Activated CD4-positive, alpha-beta memory T cell treated with anti-CD3 and anti-CD28 coated beads for 36 hours (primary cell): ENCODE results near the gene UNC93B1. TPM values are rescaled to one million over a fixed set of nuclear protein-coding genes. Genes with fewer than 3 reads are reported as not detected.
A peak's percentile ranks its signal among the peaks of the same experiment; 100 is the strongest.

ENCODE experiments used
- CTCF ChIA-PET: fragments of 350-600 bp; sonication (Branson Sonifier 250); formaldehyde crosslinking; loops from one replicate; lab custom pipeline; 2021; ENCODE audit warnings: antibody characterized with exemption, inconsistent platforms; lab: Charles Lee
- POLR2A ChIA-PET: fragments of 350-600 bp; sonication (Branson Sonifier 250); formaldehyde crosslinking; loops from one replicate; lab custom pipeline; 2021; ENCODE audit warnings: antibody characterized with exemption; lab: Charles Lee
- DNase-seq: peaks from one replicate; pipeline ENCODE4 v3.0.0-alpha.2; 2020
- H3K27ac Mint-ChIP-seq: one replicate; pipeline ENCODE4 v1.8.0; 2021; ENCODE audit warnings: mixed read lengths
- H3K27me3 Mint-ChIP-seq: one replicate; pipeline ENCODE4 v1.8.0; 2021; ENCODE audit warnings: mixed read lengths
- H3K36me3 Mint-ChIP-seq: one replicate; pipeline ENCODE4 v1.8.0; 2021; ENCODE audit warnings: mixed read lengths
- H3K4me1 Mint-ChIP-seq: one replicate; pipeline ENCODE4 v1.8.0; 2021; ENCODE audit warnings: low read depth, mixed read lengths
- H3K4me3 Mint-ChIP-seq: one replicate; pipeline ENCODE4 v1.8.0; 2021; ENCODE audit warnings: mild to moderate bottlenecking, mixed read lengths
- H3K9me3 Mint-ChIP-seq: one replicate; pipeline ENCODE4 v1.8.0; 2021; ENCODE audit warnings: mixed read lengths
- intact Hi-C: fragments of 100-400 bp; cut with micrococcal nuclease; formaldehyde crosslinking; loops from one replicate; pipeline ENCODE4 v1.15.1; 2023
- total RNA-seq, 2 experiments: library from RNA; stranded (reverse); gene quantifications; one replicate each; pipeline ENCODE4 v1.2.3, GENCODE V29; 2021

Gene UNC93B1
- total RNA-seq, 2 experiments from 2014 or later, result 20.0 to 21.5 TPM

DNA sequence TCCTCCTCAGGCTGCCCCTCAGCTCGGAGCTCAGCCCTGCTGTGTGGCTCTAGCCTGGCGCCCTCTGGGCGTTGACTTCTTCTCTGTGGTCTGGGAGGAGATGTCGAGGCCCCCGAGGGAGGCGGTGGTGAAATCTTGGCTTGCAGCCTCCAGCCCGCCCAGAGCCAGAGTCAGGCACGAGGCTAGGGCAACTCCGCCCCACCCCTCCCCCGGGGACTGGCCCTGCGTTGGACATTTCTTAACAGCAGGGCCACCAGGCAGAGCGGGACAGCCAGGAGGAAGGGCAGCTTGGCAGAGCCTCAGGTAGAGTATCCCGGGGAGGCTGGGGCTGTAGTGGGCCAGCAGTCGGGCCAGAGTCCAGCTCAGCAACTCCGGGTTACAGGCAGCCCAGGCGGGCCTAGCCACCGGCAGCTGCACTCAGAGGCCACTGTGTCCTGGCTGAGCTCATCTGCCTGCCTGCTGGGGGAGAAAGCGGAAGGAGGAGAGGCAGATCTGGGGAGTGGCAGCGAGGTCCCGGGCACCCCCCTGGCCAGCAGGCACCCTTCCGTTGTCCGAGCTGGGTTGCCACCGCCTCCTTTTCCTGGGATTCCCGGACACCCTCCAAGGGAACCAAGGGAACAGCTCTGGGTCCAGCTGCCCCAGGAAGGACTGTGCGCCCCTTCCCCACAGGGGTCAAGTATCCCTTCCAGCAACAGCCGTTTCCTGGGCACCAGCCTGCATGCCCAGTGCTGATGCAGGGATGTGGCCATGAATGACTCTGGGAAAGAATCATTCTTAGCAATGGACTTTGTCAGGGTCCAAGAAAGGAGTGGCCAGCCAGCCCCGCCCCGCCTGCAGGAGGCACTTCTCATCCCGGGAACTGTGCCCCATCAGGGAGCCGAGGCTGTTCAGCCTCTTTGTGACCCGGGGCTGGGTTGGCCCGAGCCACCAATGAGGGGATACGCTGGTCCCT, 6.5 kb upstream of the UNC93B1 start, which contains the start of gene ALDH3B1:
TSS of gene ALDH3B1 (plus strand) at position 238 of the 952 bp plus-strand sequence. CDS start 4,971 bp downstream, outside the sequence.
- POLR2A ChIA-PET, result no interaction called here
- no peaks in the 10 kb centered on the region for H3K9me3 Mint-ChIP-seq
- intact Hi-C loops, result no loop called here
- no peaks in the 10 kb centered on the region for H3K36me3 Mint-ChIP-seq
- DNase-seq, result no peak
- H3K27ac Mint-ChIP-seq, result no peak within 1 kb of the TSS
- CTCF ChIA-PET, result no interaction called here
- no peak within 1 kb of the TSS for H3K4me3 Mint-ChIP-seq
- no peaks in the 10 kb centered on the region for H3K4me1 Mint-ChIP-seq
- peaks cover 1% of the 10 kb centered on the region for H3K27me3 Mint-ChIP-seq

DNA sequence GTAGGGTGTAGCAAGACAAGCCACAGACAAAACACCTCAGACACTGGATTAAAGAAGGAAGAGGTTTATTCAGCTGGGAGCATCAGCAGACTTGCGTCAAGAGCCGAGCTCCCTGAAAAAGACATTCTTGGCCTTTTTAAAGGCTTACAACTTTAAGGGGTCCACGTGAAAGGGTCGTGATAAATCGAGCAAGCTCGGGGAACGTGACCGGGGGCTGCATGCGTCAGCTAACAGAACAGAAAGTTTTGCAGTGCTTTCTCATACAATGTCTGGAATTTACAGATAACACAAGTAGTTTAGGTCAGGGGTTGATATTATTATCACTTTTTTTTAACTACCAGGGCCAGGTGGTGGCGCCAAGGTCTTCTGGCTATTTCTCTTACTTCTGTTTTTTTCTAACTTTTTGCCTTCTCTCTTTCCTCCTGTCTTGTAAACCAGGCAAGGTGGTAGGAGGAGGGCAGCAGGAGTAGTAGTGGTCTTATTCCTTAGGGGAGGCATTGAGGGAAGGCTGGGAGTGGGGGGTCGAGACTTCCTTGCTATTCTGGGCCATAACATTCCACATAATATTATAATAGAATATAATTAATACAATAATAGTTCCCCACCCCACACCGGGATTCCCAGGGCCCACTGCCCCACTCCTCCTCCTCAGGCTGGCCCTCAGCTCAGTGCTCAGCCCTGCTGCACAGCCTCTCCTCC, 5.6 kb upstream of the UNC93B1 start:
- intact Hi-C loops, result no loop called here
- POLR2A ChIA-PET, result no interaction called here

DNA sequence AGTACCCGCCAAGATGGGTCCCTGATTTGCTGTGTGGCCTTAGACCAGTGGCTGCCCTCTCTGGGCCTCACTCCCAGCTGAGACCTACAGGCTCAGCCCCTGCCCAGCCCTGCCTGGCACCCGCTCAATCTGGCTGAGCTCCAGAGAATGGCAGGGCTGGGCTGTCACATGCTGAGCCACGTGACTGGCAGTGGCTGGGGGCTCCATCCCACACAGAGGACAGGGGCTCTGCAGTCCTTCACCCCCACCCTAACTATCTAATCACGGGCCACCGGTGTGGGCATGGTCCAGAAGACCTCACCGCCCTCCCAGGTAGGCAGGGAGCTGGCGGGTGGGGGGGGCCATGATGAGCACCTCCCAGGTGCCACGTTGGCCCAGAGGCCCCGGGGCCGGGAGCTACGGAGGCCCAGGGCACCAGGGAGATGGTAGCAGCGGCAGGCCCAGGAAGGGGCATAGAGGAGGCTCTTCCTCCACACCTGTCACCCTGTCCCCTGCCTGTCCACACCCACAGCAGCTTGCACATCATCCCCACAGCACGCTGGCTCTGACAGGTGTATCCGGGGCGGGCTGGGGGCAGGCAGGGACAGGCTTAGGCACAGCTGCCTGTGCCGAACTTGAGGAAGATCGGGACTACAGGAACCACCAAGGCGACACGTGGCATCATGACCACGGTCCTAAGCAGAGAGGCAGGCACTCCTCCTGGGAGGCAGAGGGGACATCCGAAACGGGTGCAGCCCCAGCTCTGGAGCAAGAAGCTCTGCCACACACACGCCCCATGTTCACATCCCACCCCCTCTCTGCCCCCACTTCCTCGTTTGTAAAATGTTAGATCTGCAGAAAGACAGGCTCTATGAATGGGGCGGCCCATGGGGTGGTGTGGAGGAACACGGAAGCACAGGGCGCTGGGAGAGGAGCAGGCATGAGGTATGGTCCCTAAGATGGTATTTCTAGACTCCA, 4.8 kb upstream of the UNC93B1 start:
- ChIA-PET POLR2A (no interaction called here), CTCF (interaction anchor here (0.9 kb wide), 1 partner anchor 198 kb away, joined by 3 read pairs; no protein-coding TSS in a partner anchor)
- H3K27ac Mint-ChIP-seq, result no peak overlapping the region
- intact Hi-C loops, result no loop called here
- H3K4me3 Mint-ChIP-seq, result no peak overlapping the region
- no peaks in the 10 kb centered on the region for H3K9me3 Mint-ChIP-seq
- H3K27me3 Mint-ChIP-seq, result peaks cover 1% of the 10 kb centered on the region
- H3K36me3 Mint-ChIP-seq, result no peaks in the 10 kb centered on the region
- H3K4me1 Mint-ChIP-seq, result peaks cover 6% of the 10 kb centered on the region
- DNase-seq, result no peak

More for the DNA sequence above, 5.6 kb upstream of the UNC93B1 start:
- Mint-ChIP-seq H3K4me1 (peaks cover 4% of the 10 kb centered on the region), H3K9me3 (no peaks in the 10 kb centered on the region), H3K4me3 (no peak overlapping the region), H3K36me3 (no peaks in the 10 kb centered on the region), H3K27me3 (peaks cover 1% of the 10 kb centered on the region), H3K27ac (no peak overlapping the region)
- CTCF ChIA-PET, result interaction anchor here (0.9 kb wide), 1 partner anchor 197 kb away, joined by 3 read pairs; no protein-coding TSS in a partner anchor
- DNase-seq, result peak; percentile 27

DNA sequence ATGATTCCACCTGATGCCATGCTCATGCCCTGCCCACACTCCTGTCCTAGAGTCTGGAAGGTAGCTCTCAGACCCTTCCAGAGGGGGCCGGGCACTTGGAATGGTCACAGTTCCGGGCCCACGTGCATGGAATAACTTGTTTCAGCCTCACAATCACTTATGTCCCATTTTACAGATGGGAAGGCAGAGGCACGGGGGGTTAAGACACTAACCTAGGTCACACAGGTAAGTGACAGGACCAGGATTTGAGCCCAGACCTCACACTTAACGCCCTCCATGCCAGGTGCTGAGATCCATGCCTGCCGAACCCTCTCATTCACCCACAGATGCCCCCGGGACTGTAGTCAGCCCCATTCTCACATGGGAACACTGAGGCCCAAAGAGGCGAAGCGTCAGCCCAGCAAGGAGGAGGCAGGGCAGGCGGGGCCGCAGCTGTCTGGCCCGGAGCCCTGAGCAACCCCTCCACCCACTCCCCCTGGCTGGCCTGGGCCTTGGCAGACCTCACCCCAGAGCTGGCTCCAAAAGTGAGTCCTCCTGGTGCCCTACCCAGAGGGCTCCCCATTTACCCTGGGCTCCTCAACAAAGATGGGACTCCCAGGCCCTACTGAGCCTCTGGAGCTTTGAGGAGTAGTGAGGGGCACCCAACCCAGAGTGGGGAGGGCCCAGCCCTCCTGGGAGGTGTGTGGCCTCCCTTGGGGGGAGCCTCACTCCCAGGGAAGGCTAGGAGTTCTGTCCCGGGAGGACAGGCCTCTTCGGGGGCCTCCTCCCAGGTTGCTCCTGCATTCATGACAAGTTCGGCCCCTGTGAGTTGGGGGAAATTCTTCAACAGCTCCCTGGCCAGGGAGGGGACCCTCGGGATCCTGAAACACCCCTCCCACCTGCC, 3.8 kb upstream of the UNC93B1 start:
- ChIA-PET POLR2A (no interaction called here), CTCF (no interaction called here)
- intact Hi-C loops, result no loop called here
- no peak for DNase-seq
- Mint-ChIP-seq H3K9me3 (no peaks in the 10 kb centered on the region), H3K36me3 (no peaks in the 10 kb centered on the region), H3K27ac (no peak overlapping the region), H3K27me3 (peaks cover 1% of the 10 kb centered on the region), H3K4me1 (peaks cover 9% of the 10 kb centered on the region), H3K4me3 (no peak overlapping the region)

DNA sequence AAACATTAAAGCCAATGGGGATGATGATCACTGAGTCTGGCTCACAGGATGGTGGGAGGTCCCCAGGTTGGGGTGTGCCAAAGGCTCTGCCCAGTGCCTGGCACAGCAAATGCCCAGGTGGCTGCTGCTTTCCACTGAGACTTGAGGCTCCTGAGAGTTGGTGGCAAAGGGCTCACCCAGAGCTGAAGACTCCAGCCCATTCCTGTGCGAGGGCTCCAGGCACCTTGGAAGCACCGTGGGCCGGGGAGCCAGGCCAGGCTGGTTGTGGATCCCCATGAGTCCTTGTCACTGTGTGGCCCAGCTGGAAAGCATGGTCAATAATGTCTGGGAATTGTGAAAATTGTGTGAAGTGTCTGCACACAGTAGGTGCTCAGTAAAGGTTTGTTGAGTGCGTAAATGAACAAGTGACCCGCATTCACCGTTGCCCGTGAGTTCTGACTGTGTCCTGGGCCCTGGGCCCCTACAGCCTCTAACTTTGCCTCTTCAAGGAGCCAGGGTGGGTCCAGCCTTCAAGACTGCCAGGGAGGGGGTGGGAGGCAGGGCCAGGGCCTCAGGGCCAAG, 2.8 kb upstream of the UNC93B1 start:
- Mint-ChIP-seq H3K4me1 (peaks cover 15% of the 10 kb centered on the region), H3K9me3 (no peaks in the 10 kb centered on the region), H3K27me3 (no peaks in the 10 kb centered on the region), H3K27ac (no peak overlapping the region), H3K36me3 (no peaks in the 10 kb centered on the region), H3K4me3 (no peak overlapping the region)
- intact Hi-C loops, result no loop called here
- CTCF ChIA-PET, result no interaction called here
- no peak for DNase-seq
- POLR2A ChIA-PET, result no interaction called here

DNA sequence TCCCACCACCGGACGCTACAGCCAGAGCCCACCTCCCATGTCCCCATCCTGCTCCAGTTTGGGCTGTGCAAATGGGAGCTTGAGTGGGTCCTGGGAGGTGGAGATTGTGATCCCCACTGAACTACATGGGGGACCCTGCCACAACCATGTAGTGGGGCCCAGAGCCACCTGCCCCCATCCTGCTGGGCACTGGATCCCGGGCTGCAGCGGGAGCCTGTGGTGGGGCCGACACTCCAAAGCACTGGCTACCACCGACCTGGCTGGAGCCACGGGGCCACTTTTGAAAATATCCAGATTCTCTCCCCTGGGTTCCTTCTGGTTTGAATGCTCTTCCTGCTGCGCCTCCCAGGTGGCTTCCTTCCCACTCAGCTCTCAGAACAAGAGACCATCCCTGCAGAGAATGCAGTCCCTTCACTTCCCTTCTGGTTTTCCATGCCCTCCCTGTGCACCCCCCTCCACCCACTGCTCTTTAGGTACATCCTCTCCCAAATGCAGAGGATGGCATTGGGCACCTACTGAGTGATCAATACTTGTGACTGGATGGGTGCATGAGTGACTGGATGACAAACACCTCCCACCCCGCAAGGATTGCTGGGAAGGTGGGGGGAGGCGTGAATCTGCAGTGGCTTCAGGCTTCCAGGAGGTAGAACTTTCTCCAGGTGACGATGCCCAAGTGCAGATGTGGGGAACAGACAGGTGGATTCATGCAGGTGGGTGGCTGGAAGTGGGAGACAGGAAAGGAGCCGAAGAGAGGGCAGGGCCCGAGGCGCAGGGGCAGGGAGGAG, 846 bp upstream of the UNC93B1 start:
- peak overlapping the region; percentile 76 for H3K4me3 Mint-ChIP-seq
- no peaks in the 10 kb centered on the region for H3K36me3 Mint-ChIP-seq
- DNase-seq, result no peak
- ChIA-PET POLR2A (no interaction called here), CTCF (no interaction called here)
- H3K27ac Mint-ChIP-seq, result no peak overlapping the region
- no peaks in the 10 kb centered on the region for H3K9me3 Mint-ChIP-seq
- peaks cover 15% of the 10 kb centered on the region for H3K4me1 Mint-ChIP-seq
- H3K27me3 Mint-ChIP-seq, result no peaks in the 10 kb centered on the region
- intact Hi-C loops, result loop anchor here (5.0 kb wide), 1 partner anchor 33 kb away; the partner anchor contains the start of gene TCIRG1

DNA sequence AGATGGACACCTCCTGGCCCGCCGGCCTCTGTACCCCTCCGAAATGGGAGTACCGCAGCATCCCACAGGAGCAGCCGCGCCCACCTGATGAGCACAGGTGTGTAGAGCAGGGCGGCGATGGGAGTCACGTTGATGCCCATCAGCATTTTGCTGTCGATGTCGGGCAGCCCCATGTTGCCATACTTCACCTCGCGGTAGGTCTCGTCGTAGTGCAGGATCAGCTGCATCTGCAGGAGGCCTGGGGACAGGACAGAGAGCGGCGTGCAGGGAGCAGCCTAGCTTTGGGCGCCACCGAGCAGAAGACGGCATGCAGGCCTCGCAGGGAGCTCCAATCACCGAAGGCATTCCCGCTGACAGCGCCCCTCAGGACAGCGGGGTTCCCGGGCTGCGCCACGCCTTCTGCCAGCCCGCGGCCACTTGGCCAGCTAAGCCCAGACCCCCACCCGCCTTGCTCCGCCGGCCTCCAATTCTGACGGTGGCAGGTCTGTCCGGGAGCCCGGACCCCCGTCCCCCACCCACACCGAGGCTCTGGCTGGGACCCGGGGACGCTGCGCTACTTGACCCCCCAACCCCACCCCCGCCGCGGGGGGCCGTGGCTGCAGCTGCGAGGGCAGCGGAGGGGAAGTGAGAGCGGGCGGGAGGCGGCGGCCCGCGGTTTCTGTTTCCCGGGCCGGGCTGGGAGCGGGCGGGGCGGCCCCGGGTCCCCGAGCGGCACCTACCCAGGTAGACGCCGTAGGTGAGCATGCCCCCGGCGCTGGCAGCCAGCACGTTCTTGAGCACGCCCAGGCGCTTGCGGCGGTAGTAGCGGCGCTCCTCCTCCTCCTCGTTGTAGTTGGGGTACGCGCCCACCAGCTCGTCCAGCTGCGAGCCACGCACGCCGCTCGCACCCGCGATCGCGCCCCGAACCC, 705 bp downstream of the UNC93B1 start:
- peak; percentile 52 for DNase-seq
- intact Hi-C loops, result loop anchor here (5.0 kb wide), 1 partner anchor 34 kb away; the partner anchor contains the start of gene TCIRG1
- H3K27me3 Mint-ChIP-seq, result no peaks in the 10 kb centered on the region
- ChIA-PET CTCF (interaction anchor here (0.7 kb wide), 1 partner anchor 9 kb away, joined by 4 read pairs; no protein-coding TSS in a partner anchor), POLR2A (no interaction called here)
- peaks cover 18% of the 10 kb centered on the region for H3K4me1 Mint-ChIP-seq
- H3K27ac Mint-ChIP-seq, result no peak overlapping the region
- peak overlapping the region; percentile 74 for H3K4me3 Mint-ChIP-seq
- no peaks in the 10 kb centered on the region for H3K9me3 Mint-ChIP-seq
- no peaks in the 10 kb centered on the region for H3K36me3 Mint-ChIP-seq

DNA sequence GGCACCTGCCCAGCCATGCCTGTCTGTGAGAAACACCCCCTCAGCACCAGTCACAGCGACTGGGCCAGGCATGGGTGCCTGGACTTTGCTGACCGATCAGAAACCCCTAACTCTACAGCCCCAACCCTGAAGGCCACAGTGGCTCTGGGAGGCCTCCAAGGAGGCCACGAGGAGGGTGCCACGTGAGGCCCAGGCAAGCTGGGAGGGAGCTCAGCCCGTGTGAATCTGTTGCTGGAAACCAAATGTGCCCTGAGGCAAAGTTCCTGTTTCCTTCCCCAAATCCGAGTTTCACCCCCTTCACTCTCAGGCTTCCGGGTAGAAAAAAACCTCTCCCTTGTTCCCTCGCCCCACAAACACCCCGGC, 1.3 kb downstream of the UNC93B1 start:
- no peak for DNase-seq
- intact Hi-C loops, result loop anchor here (5.0 kb wide), 1 partner anchor 35 kb away; the partner anchor contains the start of gene TCIRG1
- CTCF ChIA-PET, result interaction anchor here (0.7 kb wide), 1 partner anchor 9 kb away, joined by 4 read pairs; no protein-coding TSS in a partner anchor
- H3K36me3 Mint-ChIP-seq, result no peaks in the 10 kb centered on the region
- no peak overlapping the region for H3K27ac Mint-ChIP-seq
- no peaks in the 10 kb centered on the region for H3K9me3 Mint-ChIP-seq
- no peaks in the 10 kb centered on the region for H3K27me3 Mint-ChIP-seq
- H3K4me1 Mint-ChIP-seq, result peaks cover 22% of the 10 kb centered on the region
- peak overlapping the region; percentile 74 for H3K4me3 Mint-ChIP-seq
- POLR2A ChIA-PET, result no interaction called here

DNA sequence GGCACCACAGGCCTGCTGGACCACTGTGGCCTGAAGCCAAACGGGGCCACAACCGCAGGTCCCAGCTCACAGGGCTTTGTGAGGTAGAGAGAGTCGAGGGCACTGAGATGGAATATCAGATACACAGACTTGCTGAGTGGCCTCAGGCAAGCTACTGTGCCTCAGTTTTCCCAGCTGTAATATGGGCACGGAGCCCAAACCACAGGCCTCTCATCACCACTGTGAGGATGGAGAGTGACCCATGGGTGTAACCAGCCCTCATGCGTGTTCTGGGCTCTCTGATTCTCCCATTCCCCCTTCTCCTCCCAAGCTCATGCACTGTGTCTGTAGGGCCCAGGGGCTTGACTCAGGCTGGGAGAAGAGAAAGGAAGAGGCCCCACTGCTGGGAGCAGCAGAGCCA, 4.2 kb downstream of the UNC93B1 start:
- ChIA-PET POLR2A (no interaction called here), CTCF (no interaction called here)
- intact Hi-C loops, result loop anchor here (5.0 kb wide), 1 partner anchor 38 kb away; the partner anchor contains the start of gene TCIRG1
- no peaks in the 10 kb centered on the region for H3K9me3 Mint-ChIP-seq
- peaks cover 27% of the 10 kb centered on the region for H3K4me1 Mint-ChIP-seq
- no peak for DNase-seq
- H3K27ac Mint-ChIP-seq, result no peak overlapping the region
- H3K27me3 Mint-ChIP-seq, result no peaks in the 10 kb centered on the region
- no peak overlapping the region for H3K4me3 Mint-ChIP-seq
- peaks cover 2% of the 10 kb centered on the region for H3K36me3 Mint-ChIP-seq
